Lower leg skin (tissue), 3 donors: ENCODE measurements around the gene OBSCN.

ENCODE experiments used
- CTCF ChIP-seq, 3 donors: fragments of 450-650 bp; IDR thresholded peaks; one replicate each; pipeline ENCODE4 v1.5.1; 2016; ENCODE audit warnings: antibody characterized with exemption in 3 of 3, mild to moderate bottlenecking in 3 of 3, moderate library complexity in 2 of 3
- POLR2A ChIP-seq, 2 donors: fragments of 450-650 bp; IDR thresholded peaks; one replicate each; pipeline ENCODE4 v1.6.1; 2016 to 2017; ENCODE audit warnings: antibody characterized with exemption in 2 of 2, mild to moderate bottlenecking in 1 of 2, moderate library complexity in 1 of 2

GRCh38 chr1:228408869-228409805, 201.3 kb downstream of the OBSCN start:
- TF ChIP-seq CTCF (IDR thresholded peaks at IDR 0.05) (no peak), POLR2A (IDR thresholded peaks at IDR 0.05) (no peak)
